Muscle of leg (tissue), 11 donors: Measurements from ENCODE around the gene XIRP1. TPM values are rescaled to one million over a fixed set of nuclear protein-coding genes. Genes with fewer than 3 reads are reported as not detected.

Experiments
- DNase-seq: peaks from one replicate; pipeline ENCODE4 v3.0.0; 2013
- H3K27ac ChIP-seq: one replicate; pipeline ENCODE4 v1.5.1; 2013; ENCODE audit warnings: mild to moderate bottlenecking, low read length, control low read depth
- H3K27me3 ChIP-seq: one replicate; pipeline ENCODE4 v1.6.1; 2013; ENCODE audit warnings: low read length; ENCODE audit not compliant: control insufficient read depth, insufficient read depth
- H3K36me3 ChIP-seq: one replicate; pipeline ENCODE4 v1.6.1; 2013; ENCODE audit warnings: low read length; ENCODE audit not compliant: control insufficient read depth, insufficient read depth
- H3K4me1 ChIP-seq: one replicate; pipeline ENCODE4 v1.6.1; 2013; ENCODE audit warnings: low read length; ENCODE audit not compliant: control insufficient read depth, insufficient read depth
- H3K4me3 ChIP-seq: one replicate; pipeline ENCODE4 v1.5.1; 2013; ENCODE audit warnings: low read length, control low read depth
- H3K9me3 ChIP-seq: replicated peaks from 2 replicates; pipeline ENCODE4 v1.6.1; 2013; ENCODE audit warnings: low read depth, low read length; ENCODE audit not compliant: control insufficient read depth
- WGBS: methylation state at CpG from one replicate; pipeline ENCODE4 v1.1.5; 2013; ENCODE audit warnings: missing lambda C conversion rate; ENCODE audit not compliant: insufficient coverage; 5-methylcytosine and 5-hydroxymethylcytosine counted together
- polyA plus RNA-seq, 8 donors: library from polyadenylated mRNA; unstranded; fragments of 120-200 nt; gene quantifications; one replicate each; pipeline versions ENCODE4 v1.2.1 to v1.2.3, GENCODE V29; 2013; ENCODE audit warnings: inconsistent platforms in 1 of 8, low replicate concordance in 1 of 8; ENCODE audit not compliant: insufficient read length in 8 of 8, insufficient read depth in 1 of 8
- total RNA-seq: library from RNA; stranded (reverse); fragments of 120-200 nt; gene quantifications from one replicate; pipeline ENCODE4 v1.2.4, GENCODE V29; 2013

The XIRP1 gene
- total and polyA plus RNA-seq, 9 donors: 79.4 to 271 (median 145) TPM

GRCh38 chr3:39226106-39226741 is 33.8 kb upstream of the XIRP1 start:
- Histone ChIP-seq H3K27ac (no peak overlapping the region), H3K4me1 (no peaks in the 10 kb centered on the region), H3K4me3 (no peak overlapping the region), H3K9me3 (no peaks in the 10 kb centered on the region), H3K27me3 (no peaks in the 10 kb centered on the region), H3K36me3 (no peaks in the 10 kb centered on the region)
- WGBS: no CpG with 5 or more reads among the region's 3 CpGs
- no peak for DNase-seq

- Histone ChIP-seq H3K27ac (no peak overlapping the region), H3K27me3 (no peaks in the 10 kb centered on the region), H3K36me3 (no peaks in the 10 kb centered on the region), H3K9me3 (no peaks in the 10 kb centered on the region), H3K4me3 (no peak overlapping the region), H3K4me1 (no peaks in the 10 kb centered on the region)
- WGBS: 60% methylated on average over 1 of the region's 2 CpGs
- no peak for DNase-seq
These were observed 31.9 kb upstream of the XIRP1 start for GRCh38 chr3:39224288-39224687.

GRCh38 chr3:39222939-39223338 is 30.5 kb upstream of the XIRP1 start:
- no peak overlapping the region for H3K27ac ChIP-seq
- H3K36me3 ChIP-seq: no peaks in the 10 kb centered on the region
- H3K27me3 ChIP-seq: no peaks in the 10 kb centered on the region
- no peak overlapping the region for H3K4me3 ChIP-seq
- 100% methylated on average over 1 of the region's 2 CpGs for WGBS
- no peaks in the 10 kb centered on the region for H3K9me3 ChIP-seq
- no peaks in the 10 kb centered on the region for H3K4me1 ChIP-seq
- no peak for DNase-seq

- WGBS: no CpG with 5 or more reads among the region's 1 CpG
- Histone ChIP-seq H3K4me3 (no peak overlapping the region), H3K27ac (no peak overlapping the region), H3K27me3 (no peaks in the 10 kb centered on the region), H3K36me3 (no peaks in the 10 kb centered on the region), H3K4me1 (no peaks in the 10 kb centered on the region), H3K9me3 (no peaks in the 10 kb centered on the region)
- no peak for DNase-seq
These were observed 30.1 kb upstream of the XIRP1 start for GRCh38 chr3:39222462-39222861.

GRCh38 chr3:39221141-39221530 is 28.7 kb upstream of the XIRP1 start:
- Histone ChIP-seq H3K4me1 (no peaks in the 10 kb centered on the region), H3K36me3 (no peaks in the 10 kb centered on the region), H3K9me3 (no peaks in the 10 kb centered on the region), H3K27ac (no peak overlapping the region), H3K4me3 (no peak overlapping the region), H3K27me3 (no peaks in the 10 kb centered on the region)
- DNase-seq: no peak

- no peaks in the 10 kb centered on the region for H3K9me3 ChIP-seq
- no peaks in the 10 kb centered on the region for H3K27me3 ChIP-seq
- no peaks in the 10 kb centered on the region for H3K36me3 ChIP-seq
- peak; percentile 72 for DNase-seq
- WGBS: 89% methylated on average over 3 of the region's 6 CpGs
- peak overlapping the region; percentile 17 for H3K27ac ChIP-seq
- H3K4me1 ChIP-seq: no peaks in the 10 kb centered on the region
- no peak overlapping the region for H3K4me3 ChIP-seq
These were observed 28.2 kb upstream of the XIRP1 start for GRCh38 chr3:39220407-39221140.

- WGBS: 100% methylated on average over 1 of the region's 3 CpGs
- H3K27ac ChIP-seq: no peak overlapping the region
- DNase-seq: no peak
These were observed 27.3 kb upstream of the XIRP1 start for GRCh38 chr3:39219702-39220101.

GRCh38 chr3:39216176-39216790 is 23.9 kb upstream of the XIRP1 start:
- H3K27ac ChIP-seq: peak overlapping the region; percentile 35
- H3K4me1 ChIP-seq: no peaks in the 10 kb centered on the region
- no peaks in the 10 kb centered on the region for H3K27me3 ChIP-seq
- no peaks in the 10 kb centered on the region for H3K9me3 ChIP-seq
- peak; percentile 62 for DNase-seq
- no peaks in the 10 kb centered on the region for H3K36me3 ChIP-seq
- no peak overlapping the region for H3K4me3 ChIP-seq
- 72% methylated on average over 2 of the region's 2 CpGs for WGBS

More at GRCh38 chr3:39219702-39220101, 27.3 kb upstream of the XIRP1 start:
- Histone ChIP-seq H3K27me3 (no peaks in the 10 kb centered on the region), H3K9me3 (no peaks in the 10 kb centered on the region), H3K4me3 (no peak overlapping the region), H3K4me1 (no peaks in the 10 kb centered on the region), H3K36me3 (no peaks in the 10 kb centered on the region)

GRCh38 chr3:39213613-39214012 is 21.2 kb upstream of the XIRP1 start:
- no CpG with 5 or more reads among the region's 2 CpGs for WGBS
- no peak for DNase-seq
- Histone ChIP-seq H3K9me3 (no peaks in the 10 kb centered on the region), H3K4me1 (no peaks in the 10 kb centered on the region), H3K27ac (no peak overlapping the region), H3K36me3 (no peaks in the 10 kb centered on the region), H3K4me3 (no peak overlapping the region), H3K27me3 (no peaks in the 10 kb centered on the region)

- no peak overlapping the region for H3K4me3 ChIP-seq
- no peaks in the 10 kb centered on the region for H3K27me3 ChIP-seq
- H3K36me3 ChIP-seq: no peaks in the 10 kb centered on the region
- no CpG with 5 or more reads among the region's 1 CpG for WGBS
- H3K9me3 ChIP-seq: no peaks in the 10 kb centered on the region
- H3K27ac ChIP-seq: no peak overlapping the region
- no peak for DNase-seq
- H3K4me1 ChIP-seq: no peaks in the 10 kb centered on the region
These were observed 20.3 kb upstream of the XIRP1 start for GRCh38 chr3:39212665-39213064.
